ENCODE results near the gene RAPGEF4.

GRCh38 chr2:172822585-172822984 lies 86.9 kb downstream of the RAPGEF4 start:
- TF ChIP-seq CTCF (IDR thresholded peaks at IDR 0.05; ENCODE audit: low read depth, low read length) (no peak), EZH2phosphoT487 (IDR thresholded peaks at IDR 0.05; ENCODE audit: low read depth) (no peak)
